Tibial nerve (tissue), 4 donors: ENCODE measurements around the gene NPIPB2. TPM values are rescaled to one million over a fixed set of nuclear protein-coding genes. Genes with fewer than 3 reads are reported as not detected.

Experiments
- DNase-seq, 2 donors: peaks; one replicate each; pipeline ENCODE4 v3.0.0-alpha.2; 2019; ENCODE audit warnings: low spot score in 2 of 2
- H3K27ac ChIP-seq, 4 donors: fragments of 200-600 bp; sonication (generic) in 3 of 4; one replicate each; pipeline ENCODE4 v1.5.1; 2017 to 2019; ENCODE audit warnings: mild to moderate bottlenecking in 1 of 4
- H3K27me3 ChIP-seq, 2 donors: fragments of 200-600 bp; sonication (generic) in 1 of 2; one replicate each; pipeline versions ENCODE4 v1.5.1 to v1.6.0; 2017 to 2019
- H3K36me3 ChIP-seq, 3 donors: fragments of 200-600 bp; sonication (generic); one replicate each; pipeline ENCODE4 v1.5.1; 2018 to 2019
- H3K4me1 ChIP-seq, 4 donors: fragments of 200-600 bp; sonication (generic) in 3 of 4; one replicate each; pipeline ENCODE4 v1.5.1; 2017 to 2019
- H3K4me3 ChIP-seq, 4 donors: fragments of 200-600 bp; sonication (generic) in 3 of 4; one replicate each; pipeline ENCODE4 v1.5.1; 2017 to 2019; ENCODE audit warnings: mild to moderate bottlenecking in 1 of 4, moderate library complexity in 1 of 4
- H3K9me3 ChIP-seq, 4 donors: fragments of 200-600 bp; sonication (generic) in 3 of 4; one replicate each; pipeline ENCODE4 v1.5.1; 2017 to 2019
- CTCF ChIP-seq, 5 experiments: fragments of 200-600 bp in 3 of 5; fragments of 450-650 bp in 2 of 5; sonication (generic) in 3 of 5; IDR thresholded peaks; one replicate each; pipeline ENCODE4 v1.5.1; 2016 to 2019; ENCODE audit warnings: antibody characterized with exemption in 5 of 5, mild to moderate bottlenecking in 3 of 5, moderate library complexity in 2 of 5
- EP300 ChIP-seq, 2 donors: sonication (generic); formaldehyde crosslinking; IDR thresholded peaks; one replicate each; pipeline ENCODE4 v1.6.1; 2017; ENCODE audit warnings: antibody characterized with exemption in 2 of 2, mild to moderate bottlenecking in 1 of 2
- POLR2A ChIP-seq, 2 donors: fragments of 450-650 bp; IDR thresholded peaks; one replicate each; pipeline ENCODE4 v1.6.1; 2017; ENCODE audit warnings: antibody characterized with exemption in 2 of 2, mild to moderate bottlenecking in 2 of 2, moderate library complexity in 2 of 2
- WGBS, 2 donors: methylation state at CpG; one replicate each; pipeline ENCODE4 v1.1.5; 2018; 5-methylcytosine and 5-hydroxymethylcytosine counted together
- small RNA-seq: library from RNA; depleted of rRNA; stranded (forward); fragments of <200 nt; gene quantifications from one replicate; pipeline ENCODE3, GENCODE V24; 2016
- total RNA-seq, 4 donors: library from RNA; depleted of rRNA; stranded (reverse); fragments of >200 nt; gene quantifications; one replicate each; pipeline ENCODE4 v1.1.0, GENCODE V29; 2016

The NPIPB2 gene
- total RNA-seq, 4 donors from 2014 or later = 6.8 to 12.6 (median 8.3) TPM

DNA sequence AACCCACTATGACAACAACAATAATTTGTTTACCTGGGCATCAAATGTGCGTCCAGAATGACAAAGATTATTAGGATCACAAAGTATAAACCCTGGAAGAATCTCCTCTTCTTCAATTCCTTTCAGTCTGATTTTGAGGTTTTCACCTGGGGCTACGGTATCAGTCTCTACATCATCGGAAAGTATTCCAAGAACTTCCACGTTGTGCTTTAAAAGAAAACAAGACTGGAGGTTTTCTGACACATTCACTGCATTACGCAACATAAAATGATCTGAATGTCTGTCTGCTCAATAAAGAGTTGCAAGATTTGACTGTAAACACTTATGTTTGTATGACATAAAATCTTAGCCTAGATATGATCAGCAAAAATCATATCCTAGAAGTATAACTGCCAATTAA is 64.5 kb downstream of the NPIPB2 start:
- H3K27ac ChIP-seq = no peak overlapping the region
- TF ChIP-seq EP300 (IDR thresholded peaks at IDR 0.05) (no peak), CTCF (IDR thresholded peaks at IDR 0.05) (no peak), POLR2A (IDR thresholded peaks at IDR 0.05) (no peak)
- H3K9me3 ChIP-seq = no peaks in the 10 kb centered on the region
- no peaks in the 10 kb centered on the region for H3K27me3 ChIP-seq
- no peak for DNase-seq
- 85 to 87% methylated on average over 5 of the region's 5 CpGs for WGBS, 2 donors
- no peak overlapping the region for H3K4me3 ChIP-seq
- H3K36me3 ChIP-seq = peaks cover 0 to 93% (median 7%) of the 10 kb centered on the region in 3 donors
- H3K4me1 ChIP-seq = no peaks in the 10 kb centered on the region

Small RNA genes lying within 50 kb of the gene (small RNA-seq; reads per million reads assigned to genes)
- gene AC007216.5 (not detected), gene COX6CP1 (not detected), gene UBL5P4 (not detected)

Other genes starting within 250 kb of the NPIPB2 start
- 10 to 100 TPM; 45.7 to 67.2 (median 51.4) TPM for gene TXNDC11, start 199.2 kb downstream of the NPIPB2 start, total RNA-seq
- gene ZC3H7A, start 144.8 kb downstream of the NPIPB2 start, total RNA-seq = 10 to 100 TPM; 59.2 to 86.7 (median 76.2) TPM
- 100 to 1,000 TPM in 3 of 4 donors, 10 to 100 TPM in 1; 67.3 to 107 (median 103) TPM for gene RSL1D1, start 90.5 kb downstream of the NPIPB2 start, total RNA-seq
- 10 to 100 TPM; 43.2 to 49.8 (median 46.2) TPM for gene GSPT1, start 26.1 kb downstream of the NPIPB2 start, total RNA-seq
- gene TNFRSF17, start 23.2 kb upstream of the NPIPB2 start, total RNA-seq = not detected
- 10 to 100 TPM; 23.9 to 45.7 (median 36.1) TPM for gene SNX29, start 34.7 kb upstream of the NPIPB2 start, total RNA-seq